NCI-H2029 treated with DMSO at 0.1 percent for 48 hours (cell line): ENCODE measurements around the gene MAN2A2.
"Not testable (repeated sequence)": the region's sequence is repeated elsewhere in the genome, so short reads cannot be mapped to it uniquely, and the experiment has no call there.

Experiments used
- DNase-seq: peaks from one replicate; lab custom pipeline; 2025; lab: John Stamatoyannopoulos, UW

MAN2A2 gene

DNA sequence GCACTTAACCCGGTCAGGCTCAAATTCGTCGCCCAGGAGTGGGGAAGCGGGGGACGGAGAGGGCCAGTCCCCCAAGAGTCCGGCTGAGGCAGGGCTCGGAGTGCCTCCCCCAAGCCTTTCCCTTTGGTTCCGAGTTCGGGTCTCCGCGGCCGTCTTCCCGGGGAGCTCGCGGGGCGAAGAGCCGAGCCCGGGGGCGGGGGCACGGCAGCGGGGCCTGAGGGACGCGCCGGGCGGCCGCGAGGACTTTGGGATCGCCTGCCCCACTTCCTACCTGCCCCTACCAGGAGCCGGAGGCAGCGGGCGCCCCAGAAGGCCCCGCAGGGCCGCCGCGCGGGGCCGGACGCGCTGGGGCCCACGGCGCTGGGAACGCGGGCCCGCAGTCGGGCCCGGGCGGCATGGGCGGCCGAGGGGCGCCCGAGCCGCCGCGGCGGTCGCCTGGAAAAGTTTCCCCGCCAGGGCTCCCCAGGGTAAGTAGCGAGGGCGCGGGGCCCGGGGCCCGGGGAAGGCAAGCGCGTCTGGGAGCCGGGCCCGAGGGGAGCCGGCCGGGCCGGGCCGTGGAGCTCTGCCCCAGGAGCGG is 31.9 kb upstream of the MAN2A2 start:
- DNase-seq, result no peak

DNA sequence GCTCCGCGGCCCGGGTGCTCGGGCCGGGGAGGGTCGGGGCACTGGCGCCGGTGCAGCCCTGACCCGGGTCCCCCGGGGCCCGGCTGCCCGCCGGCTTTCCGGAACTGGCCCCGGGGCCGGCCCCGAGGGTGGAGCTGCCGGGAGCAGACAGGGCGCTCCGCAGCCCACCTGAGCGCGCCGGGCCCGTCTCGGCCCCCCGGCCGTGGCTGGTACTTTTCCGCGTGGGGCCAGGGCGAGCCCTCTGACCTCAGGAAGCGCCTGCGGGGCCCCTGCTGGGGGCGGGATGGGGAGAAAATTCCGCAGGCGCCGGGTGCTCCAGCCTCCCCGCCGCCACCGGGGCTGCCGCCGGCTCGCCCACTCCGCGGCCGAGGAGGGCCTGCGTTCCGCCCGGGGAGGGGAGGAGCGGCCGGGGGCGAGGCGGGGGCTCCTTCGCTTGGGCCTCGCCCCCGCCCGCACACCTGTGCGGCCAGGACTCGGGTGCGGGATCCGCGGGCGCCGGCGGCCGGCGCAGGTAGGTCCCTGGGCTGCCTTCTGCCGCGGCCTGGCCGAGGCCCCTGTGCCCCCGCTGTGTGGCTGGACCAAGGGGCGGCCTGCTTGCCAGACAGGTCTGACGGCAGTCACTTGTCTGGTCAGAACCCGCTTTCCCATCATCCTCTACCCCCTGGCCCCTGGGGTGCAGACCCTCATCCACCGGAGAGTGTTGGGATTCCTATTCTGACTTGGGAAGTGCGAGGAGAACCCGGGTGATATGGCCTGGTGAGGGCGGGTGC is 31.2 kb upstream of the MAN2A2 start:
- no peak for DNase-seq

GRCh38 chr15:90872486-90873184 is 30.5 kb upstream of the MAN2A2 start:
- no peak for DNase-seq

GRCh38 chr15:90873488-90873997 is 29.6 kb upstream of the MAN2A2 start:
- no peak for DNase-seq

GRCh38 chr15:90873998-90874605 is 29.0 kb upstream of the MAN2A2 start:
- DNase-seq, result no peak

GRCh38 chr15:90874986-90875385 is 28.1 kb upstream of the MAN2A2 start:
- not testable (repeated sequence) for DNase-seq

DNA sequence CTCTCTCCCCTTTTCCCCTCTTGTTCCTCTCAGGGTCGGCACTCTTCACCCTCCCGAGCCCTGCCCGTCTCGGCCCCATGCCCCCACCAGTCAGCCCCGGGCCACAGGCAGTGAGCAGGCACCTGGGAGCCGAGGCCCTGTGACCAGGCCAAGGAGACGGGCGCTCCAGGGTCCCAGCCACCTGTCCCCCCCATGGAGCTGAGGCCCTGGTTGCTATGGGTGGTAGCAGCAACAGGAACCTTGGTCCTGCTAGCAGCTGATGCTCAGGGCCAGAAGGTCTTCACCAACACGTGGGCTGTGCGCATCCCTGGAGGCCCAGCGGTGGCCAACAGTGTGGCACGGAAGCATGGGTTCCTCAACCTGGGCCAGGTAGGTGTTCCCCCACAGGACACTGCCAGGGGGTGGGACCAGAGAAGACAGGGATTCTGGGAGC is 27.5 kb upstream of the MAN2A2 start:
- DNase-seq, result no peak

- DNase-seq, result no peak
Observed at GRCh38 chr15:90876046-90876445, 27.1 kb upstream of the MAN2A2 start.

GRCh38 chr15:90876512-90877170 is 26.5 kb upstream of the MAN2A2 start:
- DNase-seq, result no peak

GRCh38 chr15:90877315-90877714 is 25.8 kb upstream of the MAN2A2 start:
- DNase-seq, result no peak

DNA sequence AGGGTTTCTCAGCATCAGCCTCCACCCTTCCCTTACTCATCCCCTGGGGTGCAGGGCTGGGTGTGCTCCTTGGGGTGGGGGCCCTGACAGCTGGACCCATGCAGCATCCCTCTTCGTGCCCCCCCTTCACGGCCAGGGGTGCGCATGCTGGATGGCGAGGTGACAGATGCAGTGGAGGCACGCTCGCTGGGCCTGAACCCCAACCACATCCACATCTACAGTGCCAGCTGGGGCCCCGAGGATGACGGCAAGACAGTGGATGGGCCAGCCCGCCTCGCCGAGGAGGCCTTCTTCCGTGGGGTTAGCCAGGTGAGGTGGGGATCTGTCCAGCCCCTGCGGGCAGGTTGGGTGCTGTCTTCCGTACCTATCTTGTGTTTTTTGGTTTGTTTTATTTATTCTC is 25.1 kb upstream of the MAN2A2 start:
- no peak for DNase-seq

DNA sequence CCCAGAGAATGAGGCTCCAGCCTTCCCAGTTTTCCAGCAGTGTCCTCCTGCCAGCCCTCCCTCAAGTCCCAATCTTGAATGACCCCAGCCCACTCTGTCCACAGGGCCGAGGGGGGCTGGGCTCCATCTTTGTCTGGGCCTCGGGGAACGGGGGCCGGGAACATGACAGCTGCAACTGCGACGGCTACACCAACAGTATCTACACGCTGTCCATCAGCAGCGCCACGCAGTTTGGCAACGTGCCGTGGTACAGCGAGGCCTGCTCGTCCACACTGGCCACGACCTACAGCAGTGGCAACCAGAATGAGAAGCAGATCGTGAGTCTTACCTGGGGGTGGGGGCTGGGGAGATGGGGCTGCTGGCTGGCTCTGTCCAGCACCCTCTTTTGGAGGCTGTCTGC is 24.4 kb upstream of the MAN2A2 start:
- no peak for DNase-seq

DNA sequence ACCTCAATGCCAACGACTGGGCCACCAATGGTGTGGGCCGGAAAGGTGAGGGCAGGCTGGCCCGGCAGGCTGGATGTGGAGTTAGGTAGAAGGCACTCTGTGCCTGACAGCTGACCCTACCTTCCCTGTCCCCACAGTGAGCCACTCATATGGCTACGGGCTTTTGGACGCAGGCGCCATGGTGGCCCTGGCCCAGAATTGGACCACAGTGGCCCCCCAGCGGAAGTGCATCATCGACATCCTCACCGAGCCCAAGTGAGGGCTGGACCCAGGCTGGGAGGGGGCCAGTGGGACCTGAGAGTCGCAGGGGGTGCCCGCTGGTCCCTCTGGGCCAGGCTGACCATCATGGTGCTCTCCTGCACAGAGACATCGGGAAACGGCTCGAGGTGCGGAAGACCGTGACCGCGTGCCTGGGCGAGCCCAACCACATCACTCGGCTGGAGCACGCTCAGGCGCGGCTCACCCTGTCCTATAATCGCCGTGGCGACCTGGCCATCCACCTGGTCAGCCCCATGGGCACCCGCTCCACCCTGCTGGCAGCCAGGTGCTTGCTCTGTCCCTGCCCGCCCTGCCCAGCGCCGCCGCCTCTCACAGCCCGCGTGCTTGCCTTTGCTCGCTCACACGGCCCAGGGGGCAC is 23.3 kb upstream of the MAN2A2 start:
- DNase-seq, result no peak

DNA sequence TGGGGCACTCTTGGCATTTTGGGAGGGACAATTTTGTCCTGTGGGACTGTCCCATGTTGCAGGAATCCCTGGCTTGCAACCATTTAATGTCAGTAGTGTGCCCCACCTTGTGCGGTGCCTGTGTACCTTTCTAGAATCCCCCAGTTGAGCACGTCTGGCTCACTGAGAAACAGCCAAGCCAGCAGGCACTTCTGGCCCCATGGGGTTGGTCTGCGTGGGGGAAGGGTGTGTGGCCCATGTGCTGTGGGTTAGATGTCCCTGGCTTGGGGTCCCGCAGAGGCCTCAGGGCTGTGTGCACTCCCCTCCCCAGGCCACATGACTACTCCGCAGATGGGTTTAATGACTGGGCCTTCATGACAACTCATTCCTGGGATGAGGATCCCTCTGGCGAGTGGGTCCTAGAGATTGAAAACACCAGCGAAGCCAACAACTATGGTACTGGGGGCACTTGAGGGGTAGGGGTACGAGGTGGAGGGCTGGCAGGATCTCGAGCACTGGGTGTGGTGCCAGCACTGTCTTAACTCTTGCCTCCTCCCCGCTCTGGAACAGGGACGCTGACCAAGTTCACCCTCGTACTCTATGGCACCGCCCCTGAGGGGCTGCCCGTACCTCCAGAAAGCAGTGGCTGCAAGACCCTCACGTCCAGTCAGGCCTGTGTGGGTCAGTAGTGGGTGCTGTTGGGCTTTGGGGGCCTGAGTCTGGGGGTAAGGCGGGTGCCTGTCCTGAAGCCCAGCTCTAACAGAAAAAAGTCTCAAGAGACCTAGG is 22.5 kb upstream of the MAN2A2 start:
- DNase-seq, result no peak

DNA sequence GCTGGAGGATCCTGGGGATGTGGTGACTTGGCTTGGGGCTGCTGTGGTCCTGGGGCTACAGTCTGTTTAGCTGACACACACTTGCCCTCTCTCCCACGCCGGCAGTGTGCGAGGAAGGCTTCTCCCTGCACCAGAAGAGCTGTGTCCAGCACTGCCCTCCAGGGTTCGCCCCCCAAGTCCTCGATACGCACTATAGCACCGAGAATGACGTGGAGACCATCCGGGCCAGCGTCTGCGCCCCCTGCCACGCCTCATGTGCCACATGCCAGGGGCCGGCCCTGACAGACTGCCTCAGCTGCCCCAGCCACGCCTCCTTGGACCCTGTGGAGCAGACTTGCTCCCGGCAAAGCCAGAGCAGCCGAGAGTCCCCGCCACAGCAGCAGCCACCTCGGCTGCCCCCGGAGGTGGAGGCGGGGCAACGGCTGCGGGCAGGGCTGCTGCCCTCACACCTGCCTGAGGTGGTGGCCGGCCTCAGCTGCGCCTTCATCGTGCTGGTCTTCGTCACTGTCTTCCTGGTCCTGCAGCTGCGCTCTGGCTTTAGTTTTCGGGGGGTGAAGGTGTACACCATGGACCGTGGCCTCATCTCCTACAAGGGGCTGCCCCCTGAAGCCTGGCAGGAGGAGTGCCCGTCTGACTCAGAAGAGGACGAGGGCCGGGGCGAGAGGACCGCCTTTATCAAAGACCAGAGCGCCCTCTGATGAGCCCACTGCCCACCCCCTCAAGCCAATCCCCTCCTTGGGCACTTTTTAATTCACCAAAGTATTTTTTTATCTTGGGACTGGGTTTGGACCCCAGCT is 21.7 kb upstream of the MAN2A2 start:
- no peak for DNase-seq

DNA sequence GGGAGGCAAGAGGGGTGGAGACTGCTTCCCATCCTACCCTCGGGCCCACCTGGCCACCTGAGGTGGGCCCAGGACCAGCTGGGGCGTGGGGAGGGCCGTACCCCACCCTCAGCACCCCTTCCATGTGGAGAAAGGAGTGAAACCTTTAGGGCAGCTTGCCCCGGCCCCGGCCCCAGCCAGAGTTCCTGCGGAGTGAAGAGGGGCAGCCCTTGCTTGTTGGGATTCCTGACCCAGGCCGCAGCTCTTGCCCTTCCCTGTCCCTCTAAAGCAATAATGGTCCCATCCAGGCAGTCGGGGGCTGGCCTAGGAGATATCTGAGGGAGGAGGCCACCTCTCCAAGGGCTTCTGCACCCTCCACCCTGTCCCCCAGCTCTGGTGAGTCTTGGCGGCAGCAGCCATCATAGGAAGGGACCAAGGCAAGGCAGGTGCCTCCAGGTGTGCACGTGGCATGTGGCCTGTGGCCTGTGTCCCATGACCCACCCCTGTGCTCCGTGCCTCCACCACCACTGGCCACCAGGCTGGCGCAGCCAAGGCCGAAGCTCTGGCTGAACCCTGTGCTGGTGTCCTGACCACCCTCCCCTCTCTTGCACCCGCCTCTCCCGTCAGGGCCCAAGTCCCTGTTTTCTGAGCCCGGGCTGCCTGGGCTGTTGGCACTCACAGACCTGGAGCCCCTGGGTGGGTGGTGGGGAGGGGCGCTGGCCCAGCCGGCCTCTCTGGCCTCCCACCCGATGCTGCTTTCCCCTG is 21.0 kb upstream of the MAN2A2 start:
- DNase-seq, result no peak

DNA sequence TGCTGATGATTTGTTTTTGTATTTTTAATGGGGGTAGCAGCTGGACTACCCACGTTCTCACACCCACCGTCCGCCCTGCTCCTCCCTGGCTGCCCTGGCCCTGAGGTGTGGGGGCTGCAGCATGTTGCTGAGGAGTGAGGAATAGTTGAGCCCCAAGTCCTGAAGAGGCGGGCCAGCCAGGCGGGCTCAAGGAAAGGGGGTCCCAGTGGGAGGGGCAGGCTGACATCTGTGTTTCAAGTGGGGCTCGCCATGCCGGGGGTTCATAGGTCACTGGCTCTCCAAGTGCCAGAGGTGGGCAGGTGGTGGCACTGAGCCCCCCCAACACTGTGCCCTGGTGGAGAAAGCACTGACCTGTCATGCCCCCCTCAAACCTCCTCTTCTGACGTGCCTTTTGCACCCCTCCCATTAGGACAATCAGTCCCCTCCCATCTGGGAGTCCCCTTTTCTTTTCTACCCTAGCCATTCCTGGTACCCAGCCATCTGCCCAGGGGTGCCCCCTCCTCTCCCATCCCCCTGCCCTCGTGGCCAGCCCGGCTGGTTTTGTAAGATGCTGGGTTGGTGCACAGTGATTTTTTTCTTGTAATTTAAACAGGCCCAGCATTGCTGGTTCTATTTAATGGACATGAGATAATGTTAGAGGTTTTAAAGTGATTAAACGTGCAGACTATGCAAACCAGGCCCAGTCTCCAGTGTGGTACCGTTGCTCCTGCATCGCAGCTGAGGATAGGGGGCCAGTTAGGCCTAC is 20.1 kb upstream of the MAN2A2 start:
- DNase-seq, result no peak

DNA sequence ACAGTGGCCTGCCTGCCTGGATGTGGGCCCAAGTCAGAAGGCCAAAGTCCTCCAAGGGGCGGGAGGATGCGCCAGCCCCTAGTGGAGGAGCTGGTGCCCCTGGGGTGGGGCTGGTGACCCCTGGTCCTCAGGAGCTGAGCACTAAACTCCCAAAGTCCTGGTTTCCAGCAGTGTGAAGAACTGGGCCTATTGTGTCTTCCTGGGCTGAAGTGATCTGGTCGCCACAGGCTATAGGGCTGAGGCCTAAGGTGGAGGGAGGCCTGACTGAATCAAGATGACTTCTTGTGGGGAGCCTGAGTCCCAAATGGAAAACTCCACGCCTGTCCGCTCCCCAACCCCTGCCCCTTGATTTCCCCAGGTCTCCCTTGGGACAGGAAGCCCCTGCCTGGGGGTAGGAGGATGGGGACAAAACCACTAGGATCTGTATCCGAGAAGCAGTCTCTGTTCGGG is 19.6 kb upstream of the MAN2A2 start:
- DNase-seq, result no peak
